Brain microvascular endothelial cell (primary cell): ENCODE data around the gene MIER2.
"Not testable (repeated sequence)": the region's sequence is repeated elsewhere in the genome, so short reads cannot be mapped to it uniquely, and the experiment has no call there.

ENCODE experiments used
- DNase-seq: peaks from one replicate; pipeline ENCODE4 v3.0.0-alpha.2; 2020
- H3K27ac ChIP-seq: fragments of 250-450 bp; sonication (Bioruptor Pico); 2 replicates; pipeline ENCODE4 v1.5.1; 2020; ENCODE audit warnings: mild to moderate bottlenecking, moderate library complexity
- H3K27me3 ChIP-seq: fragments of 250-450 bp; sonication (Bioruptor Pico); replicated peaks from 2 replicates; pipeline ENCODE4 v1.5.1; 2020; ENCODE audit warnings: mild to moderate bottlenecking
- H3K36me3 ChIP-seq: fragments of 250-450 bp; sonication (Bioruptor Pico); replicated peaks from 2 replicates; pipeline ENCODE4 v1.5.1; 2020; ENCODE audit warnings: mild to moderate bottlenecking
- H3K4me3 ChIP-seq: 2 replicates; pipeline ENCODE4 v1.5.1; 2011; ENCODE audit warnings: low read depth, mild to moderate bottlenecking, control low read depth, low read length, moderate library complexity
- CTCF ChIP-seq: IDR thresholded peaks from 2 replicates; pipeline ENCODE4 v1.5.1; 2011; ENCODE audit warnings: low read depth, mild to moderate bottlenecking, moderate library complexity, low read length, control low read depth, inconsistent platforms; ENCODE audit errors: missing control alignments
- in situ Hi-C: cut with HindIII; loops from 2 replicates; pipeline ENCODE4 v1.10.0; 2017; ENCODE audit warnings: low sequenced_read_pairs, low pct_ligation_motif_present

MIER2 gene

GRCh38 chr19:390386-391206, 46.0 kb upstream of the MIER2 start:
- in situ Hi-C loops, result no loop called here
- no peak for DNase-seq
- H3K27me3 ChIP-seq, result no peaks in the 10 kb centered on the region
- H3K27ac ChIP-seq, result no peak overlapping the region
- H3K36me3 ChIP-seq, result no peaks in the 10 kb centered on the region
- no peak for TF ChIP-seq CTCF
- H3K4me3 ChIP-seq, result no peak overlapping the region

- in situ Hi-C loops, result no loop called here
- H3K36me3 ChIP-seq, result no peaks in the 10 kb centered on the region
- no peak for TF ChIP-seq CTCF
- H3K27ac ChIP-seq, result no peak overlapping the region
- DNase-seq, result no peak
- H3K4me3 ChIP-seq, result no peak overlapping the region
- H3K27me3 ChIP-seq, result no peaks in the 10 kb centered on the region
These were observed 45.3 kb upstream of the MIER2 start for GRCh38 chr19:389935-390289.

- TF ChIP-seq CTCF, result no peak
- H3K27me3 ChIP-seq, result no peaks in the 10 kb centered on the region
- H3K27ac ChIP-seq, result no peak overlapping the region
- no peaks in the 10 kb centered on the region for H3K36me3 ChIP-seq
- in situ Hi-C loops, result no loop called here
- H3K4me3 ChIP-seq, result no peak overlapping the region
- no peak for DNase-seq
These were observed 44.8 kb upstream of the MIER2 start for GRCh38 chr19:389255-389934.

- no peaks in the 10 kb centered on the region for H3K36me3 ChIP-seq
- in situ Hi-C loops, result no loop called here
- no peak for TF ChIP-seq CTCF
- no peaks in the 10 kb centered on the region for H3K27me3 ChIP-seq
- no peak overlapping the region for H3K27ac ChIP-seq
- no peak for DNase-seq
- H3K4me3 ChIP-seq, result no peak overlapping the region
These were observed 44.1 kb upstream of the MIER2 start for GRCh38 chr19:388691-389090.

GRCh38 chr19:387777-388176, 43.2 kb upstream of the MIER2 start:
- no peaks in the 10 kb centered on the region for H3K36me3 ChIP-seq
- H3K4me3 ChIP-seq, result no peak overlapping the region
- in situ Hi-C loops, result no loop called here
- DNase-seq, result no peak
- no peak for TF ChIP-seq CTCF
- no peak overlapping the region for H3K27ac ChIP-seq
- no peaks in the 10 kb centered on the region for H3K27me3 ChIP-seq

- H3K4me3 ChIP-seq, H3K27ac ChIP-seq, DNase-seq, H3K36me3 ChIP-seq, H3K27me3 ChIP-seq, in situ Hi-C loops: not testable (repeated sequence)
These were observed 42.2 kb upstream of the MIER2 start for GRCh38 chr19:386632-387301.

- H3K4me3 ChIP-seq, in situ Hi-C loops, DNase-seq, H3K27ac ChIP-seq, H3K36me3 ChIP-seq, H3K27me3 ChIP-seq: not testable (repeated sequence)
These were observed 41.6 kb upstream of the MIER2 start for GRCh38 chr19:386189-386588.
